OCI-LY3 (cell line): Measurements from ENCODE around the gene NXF3.
"Not testable (repeated sequence)": the region's sequence is repeated elsewhere in the genome, so short reads cannot be mapped to it uniquely, and the experiment has no call there.

ENCODE experiments used
- H2AFZ ChIP-seq: fragments of 200-600, 300-600 bp; shearing (Covaris generic); 2 replicates; pipeline ENCODE4 v1.6.0; 2014; ENCODE audit warnings: antibody characterized with exemption, low read depth, low read length
- H3K27ac ChIP-seq: fragments of 200-600, 300-600 bp; sonication (generic); 2 replicates; pipeline ENCODE4 v1.5.1; 2014; ENCODE audit warnings: mild to moderate bottlenecking, low read length, moderate library complexity, mixed read lengths
- H3K27me3 ChIP-seq: fragments of 200-600, 300-600 bp; sonication (generic); 2 replicates; pipeline ENCODE4 v1.6.1; 2014; ENCODE audit warnings: low read depth, low read length, mixed read lengths
- H3K36me3 ChIP-seq: fragments of 200-600, 300-600 bp; sonication (generic); replicated peaks from 2 replicates; pipeline ENCODE3; 2014; ENCODE audit warnings: low read depth, low read length, mixed read lengths
- H3K4me1 ChIP-seq: fragments of 300-600, 200-600 bp; sonication (generic); 2 replicates; pipeline ENCODE4 v1.6.1; 2014; ENCODE audit warnings: low read length, mixed read lengths
- H3K4me2 ChIP-seq: fragments of 200-600, 300-600 bp; sonication (generic); 2 replicates; pipeline ENCODE4 v1.6.1; 2014; ENCODE audit warnings: low read length, mixed read lengths
- H3K4me3 ChIP-seq: fragments of 300-600, 200-600 bp; sonication (generic); 2 replicates; pipeline ENCODE4 v1.5.1; 2014; ENCODE audit warnings: antibody characterized with exemption, mild to moderate bottlenecking, low read length, moderate library complexity
- H3K79me2 ChIP-seq: fragments of 300-600, 200-600 bp; shearing (Covaris generic); 2 replicates; pipeline ENCODE4 v1.6.1; 2014; ENCODE audit warnings: mild to moderate bottlenecking, low read length, mixed read lengths
- H3K9ac ChIP-seq: fragments of 300-600, 200-600 bp; shearing (Covaris generic); 2 replicates; pipeline ENCODE4 v1.6.0; 2014; ENCODE audit warnings: mild to moderate bottlenecking, low read length, moderate library complexity
- H3K9me3 ChIP-seq: fragments of 200-600, 300-600 bp; shearing (Covaris generic); 2 replicates; pipeline ENCODE4 v1.6.1; 2014; ENCODE audit warnings: low read length, mixed read lengths; ENCODE audit not compliant: insufficient read depth
- H4K20me1 ChIP-seq: fragments of 200-600, 300-600 bp; sonication (generic); 2 replicates; pipeline ENCODE4 v1.6.1; 2016; ENCODE audit warnings: low read length, mixed read lengths; ENCODE audit not compliant: insufficient read depth
- EZH2phosphoT487 ChIP-seq: fragments of 200-600 bp; shearing (Covaris generic); IDR thresholded peaks from 2 replicates; pipeline ENCODE4 v1.6.1; 2018; ENCODE audit warnings: antibody characterized with exemption, mixed run types, low read depth
- TF ChIP-seq, protein P1 (sequence below): fragments of 200-600, 300-600 bp; sonication (generic); IDR thresholded peaks from 2 replicates; pipeline ENCODE4 v1.5.1; 2014; ENCODE audit warnings: antibody characterized with exemption, low read length, low read depth

NXF3 gene

DNA sequence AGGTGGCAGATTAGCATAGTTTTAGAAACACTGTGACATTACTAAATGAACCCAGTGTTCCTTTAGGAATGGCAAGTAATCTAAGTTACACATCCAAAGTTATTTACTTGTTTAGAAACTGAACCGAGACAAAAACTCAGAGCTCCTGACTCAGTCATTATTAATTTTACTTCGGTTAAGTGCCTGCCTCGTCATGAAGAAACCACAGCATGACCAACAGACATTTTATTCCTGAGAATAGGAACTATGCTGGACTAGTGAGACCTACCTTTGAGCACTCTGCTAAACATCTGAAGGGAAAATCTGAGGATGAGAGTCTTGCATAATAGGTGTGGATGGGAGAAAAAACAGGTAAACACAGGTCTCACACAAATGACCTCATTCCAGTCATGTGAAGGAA lies 31.5 kb downstream of the NXF3 start:
- H3K9me3 ChIP-seq = no peaks in the 10 kb centered on the region
- no peak overlapping the region for H3K4me3 ChIP-seq
- no peaks in the 10 kb centered on the region for H4K20me1 ChIP-seq
- no peak overlapping the region for H3K27ac ChIP-seq
- TF ChIP-seq, protein P1, sequence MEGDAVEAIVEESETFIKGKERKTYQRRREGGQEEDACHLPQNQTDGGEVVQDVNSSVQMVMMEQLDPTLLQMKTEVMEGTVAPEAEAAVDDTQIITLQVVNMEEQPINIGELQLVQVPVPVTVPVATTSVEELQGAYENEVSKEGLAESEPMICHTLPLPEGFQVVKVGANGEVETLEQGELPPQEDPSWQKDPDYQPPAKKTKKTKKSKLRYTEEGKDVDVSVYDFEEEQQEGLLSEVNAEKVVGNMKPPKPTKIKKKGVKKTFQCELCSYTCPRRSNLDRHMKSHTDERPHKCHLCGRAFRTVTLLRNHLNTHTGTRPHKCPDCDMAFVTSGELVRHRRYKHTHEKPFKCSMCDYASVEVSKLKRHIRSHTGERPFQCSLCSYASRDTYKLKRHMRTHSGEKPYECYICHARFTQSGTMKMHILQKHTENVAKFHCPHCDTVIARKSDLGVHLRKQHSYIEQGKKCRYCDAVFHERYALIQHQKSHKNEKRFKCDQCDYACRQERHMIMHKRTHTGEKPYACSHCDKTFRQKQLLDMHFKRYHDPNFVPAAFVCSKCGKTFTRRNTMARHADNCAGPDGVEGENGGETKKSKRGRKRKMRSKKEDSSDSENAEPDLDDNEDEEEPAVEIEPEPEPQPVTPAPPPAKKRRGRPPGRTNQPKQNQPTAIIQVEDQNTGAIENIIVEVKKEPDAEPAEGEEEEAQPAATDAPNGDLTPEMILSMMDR = no peak
- TF ChIP-seq EZH2phosphoT487 = no peak
- no peak overlapping the region for H2AFZ ChIP-seq
- no peaks in the 10 kb centered on the region for H3K27me3 ChIP-seq
- H3K4me1 ChIP-seq = no peaks in the 10 kb centered on the region
- H3K79me2 ChIP-seq = no peaks in the 10 kb centered on the region
- no peaks in the 10 kb centered on the region for H3K36me3 ChIP-seq
- no peak overlapping the region for H3K9ac ChIP-seq
- no peak overlapping the region for H3K4me2 ChIP-seq

DNA sequence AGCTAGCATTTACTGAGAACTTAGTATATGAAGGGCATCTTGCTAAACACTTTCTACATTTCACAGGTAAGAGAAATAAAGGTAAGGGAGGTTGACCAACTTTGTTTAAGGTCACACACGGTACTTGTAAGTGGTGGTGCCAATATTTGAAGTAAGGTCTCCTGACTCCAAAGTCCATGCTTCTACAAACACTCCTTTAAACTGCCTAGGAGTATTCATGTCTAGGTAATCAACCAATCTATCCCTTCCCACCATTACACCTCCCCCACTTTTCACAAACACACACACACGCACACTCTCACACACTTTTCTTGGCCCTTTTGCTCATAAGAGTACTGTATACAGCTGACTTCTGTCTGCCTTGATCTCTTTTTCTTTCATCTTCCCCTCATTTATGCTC lies 36.0 kb downstream of the NXF3 start:
- H3K4me3 ChIP-seq = no peak overlapping the region
- no peaks in the 10 kb centered on the region for H3K27me3 ChIP-seq
- H3K9me3 ChIP-seq = no peaks in the 10 kb centered on the region
- no peak overlapping the region for H3K27ac ChIP-seq
- TF ChIP-seq EZH2phosphoT487 = no peak
- TF ChIP-seq, protein P1 = no peak
- H2AFZ ChIP-seq = no peak overlapping the region
- no peaks in the 10 kb centered on the region for H3K36me3 ChIP-seq
- H3K79me2 ChIP-seq = no peaks in the 10 kb centered on the region
- no peak overlapping the region for H3K4me2 ChIP-seq
- no peaks in the 10 kb centered on the region for H3K4me1 ChIP-seq
- no peaks in the 10 kb centered on the region for H4K20me1 ChIP-seq
- H3K9ac ChIP-seq = no peak overlapping the region

DNA sequence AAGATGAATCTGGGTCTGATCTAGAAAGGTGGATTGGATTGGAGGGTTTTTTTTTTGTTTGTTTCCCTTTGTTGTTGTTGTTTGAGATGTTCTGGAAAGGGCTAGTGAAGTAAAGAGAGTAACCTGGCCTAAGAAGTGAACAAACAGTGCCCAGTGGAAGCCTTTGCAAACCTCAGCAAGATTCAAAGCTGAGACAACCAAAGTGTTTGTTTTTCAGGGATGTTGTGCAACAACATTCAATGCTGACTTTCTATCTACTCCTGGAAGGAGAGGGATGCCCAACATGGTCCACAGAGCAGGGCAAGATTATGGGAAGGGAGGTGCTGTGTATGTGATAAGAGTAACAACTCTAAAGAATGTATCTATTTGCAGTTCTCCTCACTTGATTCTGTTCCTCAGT lies 40.3 kb downstream of the NXF3 start:
- H3K27ac ChIP-seq = no peak overlapping the region
- H3K4me2 ChIP-seq = no peak overlapping the region
- H3K9ac ChIP-seq = no peak overlapping the region
- no peaks in the 10 kb centered on the region for H4K20me1 ChIP-seq
- no peaks in the 10 kb centered on the region for H3K4me1 ChIP-seq
- no peaks in the 10 kb centered on the region for H3K27me3 ChIP-seq
- TF ChIP-seq, protein P1 = no peak
- TF ChIP-seq EZH2phosphoT487 = no peak
- H3K79me2 ChIP-seq = no peaks in the 10 kb centered on the region
- H3K4me3 ChIP-seq = no peak overlapping the region
- no peaks in the 10 kb centered on the region for H3K9me3 ChIP-seq
- H2AFZ ChIP-seq = no peak overlapping the region
- H3K36me3 ChIP-seq = no peaks in the 10 kb centered on the region

DNA sequence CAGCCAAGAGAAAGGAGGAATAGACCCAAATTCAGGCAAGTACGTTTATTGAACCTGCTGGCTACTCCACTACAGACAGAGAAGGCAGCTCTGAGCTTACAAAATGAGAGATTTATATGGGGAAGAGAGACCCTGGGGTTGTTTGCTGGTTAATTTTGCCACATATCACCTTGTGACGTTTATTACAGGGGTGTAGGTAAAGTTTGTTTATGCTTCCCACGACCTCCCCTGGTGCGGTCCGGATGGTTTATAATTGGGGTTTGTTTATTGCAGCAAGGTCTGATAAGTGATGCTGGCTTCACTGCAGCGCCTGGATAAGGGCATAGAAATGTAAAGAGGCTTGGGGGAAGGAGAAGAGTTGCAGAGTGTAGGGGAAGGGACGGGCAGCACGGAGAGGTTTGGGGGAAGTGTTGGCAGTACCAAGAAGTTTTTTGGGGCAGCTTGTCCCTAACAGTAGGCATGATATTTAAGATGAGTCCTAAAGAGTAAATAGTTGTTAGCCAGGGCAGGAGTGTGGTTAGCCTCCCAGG lies 41.6 kb downstream of the NXF3 start:
- Histone ChIP-seq H3K4me3 (no peak overlapping the region), H3K27me3 (no peaks in the 10 kb centered on the region), H3K27ac (no peak overlapping the region), H3K79me2 (no peaks in the 10 kb centered on the region), H3K4me1 (no peaks in the 10 kb centered on the region), H3K36me3 (no peaks in the 10 kb centered on the region), H3K9ac (no peak overlapping the region), H4K20me1 (no peaks in the 10 kb centered on the region), H2AFZ (no peak overlapping the region), H3K4me2 (no peak overlapping the region), H3K9me3 (no peaks in the 10 kb centered on the region)
- TF ChIP-seq, protein P1 = no peak
- TF ChIP-seq EZH2phosphoT487 = no peak

DNA sequence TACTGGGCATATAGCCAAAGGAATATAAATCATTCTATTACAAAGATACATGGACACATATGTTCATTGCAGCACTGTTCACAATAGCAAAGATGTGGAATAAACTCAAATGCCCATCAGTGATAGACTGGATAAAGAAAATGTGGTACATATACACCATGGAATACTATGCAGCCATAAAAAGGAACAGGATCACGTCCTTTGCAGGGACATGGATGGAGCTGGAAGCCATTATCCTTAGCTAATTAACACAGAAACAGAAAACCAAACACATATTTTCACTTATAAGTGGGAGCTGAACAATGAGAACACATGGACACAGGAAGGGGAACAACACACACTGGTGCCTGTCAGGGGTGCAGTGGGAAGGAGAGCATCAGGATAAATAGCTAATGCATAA lies 59.6 kb downstream of the NXF3 start:
- H2AFZ ChIP-seq, H3K27ac ChIP-seq, H3K79me2 ChIP-seq, H3K9me3 ChIP-seq, H3K9ac ChIP-seq, H3K4me3 ChIP-seq, H3K4me2 ChIP-seq, H3K4me1 ChIP-seq, H3K36me3 ChIP-seq, H3K27me3 ChIP-seq, H4K20me1 ChIP-seq: not testable (repeated sequence)
